Gastrocnemius medialis (tissue), 4 donors: ENCODE results near the gene BARX2. TPM values are rescaled to one million over a fixed set of nuclear protein-coding genes. Genes with fewer than 3 reads are reported as not detected.

Experiments
- ATAC-seq, 2 donors: fragments of 150-250 bp; one replicate each; pipeline ENCODE4 v1.9.1; 2016
- DNase-seq, 2 donors: peaks; one replicate each; pipeline ENCODE4 v3.0.0-alpha.2; 2019
- H3K27ac ChIP-seq, 4 donors: fragments of 200-600 bp; sonication (generic); 1 replicate in 1 of 4; 2 replicates in 3 of 4; pipeline ENCODE4 v1.5.1; 2016 to 2018; ENCODE audit warnings: mild to moderate bottlenecking in 2 of 4, moderate library complexity in 1 of 4
- H3K27me3 ChIP-seq, 3 donors: fragments of 200-600 bp; sonication (generic) in 2 of 3; 1 replicate in 1 of 3; 2 replicates in 2 of 3; pipeline versions ENCODE4 v1.5.1 to v1.6.0; 2016 to 2019; ENCODE audit warnings: mild to moderate bottlenecking in 1 of 3, moderate library complexity in 1 of 3
- H3K36me3 ChIP-seq, 2 donors: fragments of 200-600 bp; sonication (generic) in 1 of 2; one replicate each; pipeline ENCODE4 v1.5.1; 2017 to 2018
- H3K4me1 ChIP-seq, 2 donors: fragments of 200-600 bp; sonication (generic) in 1 of 2; one replicate each; pipeline ENCODE4 v1.5.1; 2016 to 2017; ENCODE audit warnings: mild to moderate bottlenecking in 2 of 2
- H3K4me3 ChIP-seq, 4 donors: fragments of 200-600 bp; sonication (generic) in 3 of 4; 1 replicate in 1 of 4; 2 replicates in 3 of 4; pipeline ENCODE4 v1.5.1; 2016 to 2019; ENCODE audit warnings: mild to moderate bottlenecking in 2 of 4
- H3K9me3 ChIP-seq, 3 donors: fragments of 200-600 bp; sonication (generic) in 2 of 3; 1 replicate in 1 of 3; 2 replicates in 2 of 3; pipeline ENCODE4 v1.5.1; 2016 to 2019
- POLR2A ChIP-seq, 2 donors: fragments of 450-650 bp; IDR thresholded peaks; one replicate each; pipeline ENCODE4 v1.6.1; 2017; ENCODE audit warnings: antibody characterized with exemption in 2 of 2, mild to moderate bottlenecking in 2 of 2, moderate library complexity in 2 of 2
- in situ Hi-C, 4 donors: fragments of 200-750 bp; cut with MboI; loops; one replicate each; pipeline versions ENCODE4 v1.15.0 to v1.8.0; 2017; ENCODE audit warnings: low sequenced_read_pairs in 4 of 4
- intact Hi-C: fragments of 100-400 bp; cut with DNase I; formaldehyde crosslinking; loops from one replicate; pipeline ENCODE4 v1.15.1; 2023; ENCODE audit warnings: low total_unique reads
- total RNA-seq, 4 donors: library from RNA; depleted of rRNA; stranded (reverse); fragments of >200 nt; gene quantifications; one replicate each; pipeline versions ENCODE4 v1.1.0 to v1.2.3, GENCODE V29; 2016
- TF ChIP-seq, protein P1 (sequence below), 5 experiments: fragments of 450-650 bp in 3 of 5; fragments of 200-600 bp in 2 of 5; sonication (generic) in 2 of 5; IDR thresholded peaks in 4 of 5; conservative IDR thresholded peaks in 1 of 5; 1 replicate in 4 of 5; 2 replicates in 1 of 5; pipeline ENCODE4 v1.5.1; 2016 to 2019; ENCODE audit warnings: antibody characterized with exemption in 5 of 5, mild to moderate bottlenecking in 3 of 5, moderate library complexity in 3 of 5

BARX2 gene
- total RNA-seq, 4 donors from 2014 or later, result 1.2 to 4.4 TPM; not detected in 2

DNA sequence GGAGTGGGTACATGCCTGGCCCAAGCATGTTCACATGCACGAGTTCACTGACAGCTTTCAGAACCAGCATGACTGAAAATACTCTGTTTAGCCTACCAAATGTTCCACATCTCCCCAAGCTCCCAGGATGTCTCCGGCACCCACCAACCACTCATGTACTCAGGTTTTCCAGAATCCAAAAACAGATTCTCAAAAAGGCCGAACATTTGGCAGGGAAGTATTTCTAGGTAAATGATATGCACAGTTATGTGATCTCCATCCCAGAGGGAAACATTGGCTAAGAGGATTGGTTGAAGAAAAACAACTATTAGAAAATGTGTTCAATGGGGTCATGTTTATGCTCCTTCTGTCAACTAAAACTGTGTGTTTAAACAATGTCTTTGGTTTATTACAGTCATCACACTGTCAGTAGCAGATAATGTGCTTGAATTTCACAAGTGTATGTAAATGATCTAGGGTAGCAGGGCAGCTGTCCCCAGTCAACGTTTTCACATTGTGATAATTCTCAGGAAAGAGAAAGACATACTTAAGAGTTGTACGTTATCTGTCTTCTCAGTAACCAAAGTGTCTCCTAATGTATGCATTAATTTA lies 52.3 kb downstream of the BARX2 start:
- no peaks in the 10 kb centered on the region for H3K4me1 ChIP-seq
- peaks cover 0 to 4% (median 0%) of the 10 kb centered on the region in 3 donors for H3K27me3 ChIP-seq
- no peaks in the 10 kb centered on the region for H3K9me3 ChIP-seq
- no peak overlapping the region for H3K4me3 ChIP-seq
- in situ Hi-C loops, result no loop called here
- H3K27ac ChIP-seq, result no peak overlapping the region
- intact Hi-C loops, result no loop called here
- TF ChIP-seq POLR2A (IDR thresholded peaks at IDR 0.05), result no peak
- TF ChIP-seq, protein P1, sequence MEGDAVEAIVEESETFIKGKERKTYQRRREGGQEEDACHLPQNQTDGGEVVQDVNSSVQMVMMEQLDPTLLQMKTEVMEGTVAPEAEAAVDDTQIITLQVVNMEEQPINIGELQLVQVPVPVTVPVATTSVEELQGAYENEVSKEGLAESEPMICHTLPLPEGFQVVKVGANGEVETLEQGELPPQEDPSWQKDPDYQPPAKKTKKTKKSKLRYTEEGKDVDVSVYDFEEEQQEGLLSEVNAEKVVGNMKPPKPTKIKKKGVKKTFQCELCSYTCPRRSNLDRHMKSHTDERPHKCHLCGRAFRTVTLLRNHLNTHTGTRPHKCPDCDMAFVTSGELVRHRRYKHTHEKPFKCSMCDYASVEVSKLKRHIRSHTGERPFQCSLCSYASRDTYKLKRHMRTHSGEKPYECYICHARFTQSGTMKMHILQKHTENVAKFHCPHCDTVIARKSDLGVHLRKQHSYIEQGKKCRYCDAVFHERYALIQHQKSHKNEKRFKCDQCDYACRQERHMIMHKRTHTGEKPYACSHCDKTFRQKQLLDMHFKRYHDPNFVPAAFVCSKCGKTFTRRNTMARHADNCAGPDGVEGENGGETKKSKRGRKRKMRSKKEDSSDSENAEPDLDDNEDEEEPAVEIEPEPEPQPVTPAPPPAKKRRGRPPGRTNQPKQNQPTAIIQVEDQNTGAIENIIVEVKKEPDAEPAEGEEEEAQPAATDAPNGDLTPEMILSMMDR (IDR thresholded peaks at IDR 0.05 in 4 of 5, conservative IDR thresholded peaks at IDR 0.05 in 1 of 5), result no peak
- ATAC-seq, result no peak
- no peak for DNase-seq
- H3K36me3 ChIP-seq, result no peaks in the 10 kb centered on the region

DNA sequence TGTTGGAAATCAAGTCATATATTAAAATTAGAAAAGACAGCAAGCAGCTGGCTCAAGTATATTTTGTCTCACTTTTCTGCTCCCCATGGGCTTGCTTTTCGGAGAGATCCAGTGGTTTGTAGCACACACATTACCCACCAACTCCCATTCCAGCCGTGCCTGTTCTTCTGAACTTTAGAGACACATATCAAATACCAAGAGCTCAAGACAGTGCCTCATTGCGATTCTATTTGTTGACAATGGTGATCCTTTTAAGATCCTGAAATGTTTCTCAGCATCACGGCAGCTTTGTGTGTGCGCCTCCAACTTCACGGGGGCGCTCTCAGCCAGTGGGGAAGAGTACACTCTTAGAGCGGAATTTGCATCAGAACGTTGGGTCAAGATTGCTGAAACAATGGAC lies 52.9 kb downstream of the BARX2 start:
- Histone ChIP-seq H3K4me3 (no peak overlapping the region), H3K27ac (no peak overlapping the region), H3K27me3 (peaks cover 0 to 4% (median 0%) of the 10 kb centered on the region in 3 donors), H3K36me3 (no peaks in the 10 kb centered on the region), H3K4me1 (no peaks in the 10 kb centered on the region), H3K9me3 (no peaks in the 10 kb centered on the region)
- TF ChIP-seq, protein P1 (IDR thresholded peaks at IDR 0.05 in 4 of 5, conservative IDR thresholded peaks at IDR 0.05 in 1 of 5), result no peak
- no peak for TF ChIP-seq POLR2A (IDR thresholded peaks at IDR 0.05)
- intact Hi-C loops, result no loop called here
- in situ Hi-C loops, result no loop called here
- no peak for DNase-seq
- ATAC-seq, result no peak

DNA sequence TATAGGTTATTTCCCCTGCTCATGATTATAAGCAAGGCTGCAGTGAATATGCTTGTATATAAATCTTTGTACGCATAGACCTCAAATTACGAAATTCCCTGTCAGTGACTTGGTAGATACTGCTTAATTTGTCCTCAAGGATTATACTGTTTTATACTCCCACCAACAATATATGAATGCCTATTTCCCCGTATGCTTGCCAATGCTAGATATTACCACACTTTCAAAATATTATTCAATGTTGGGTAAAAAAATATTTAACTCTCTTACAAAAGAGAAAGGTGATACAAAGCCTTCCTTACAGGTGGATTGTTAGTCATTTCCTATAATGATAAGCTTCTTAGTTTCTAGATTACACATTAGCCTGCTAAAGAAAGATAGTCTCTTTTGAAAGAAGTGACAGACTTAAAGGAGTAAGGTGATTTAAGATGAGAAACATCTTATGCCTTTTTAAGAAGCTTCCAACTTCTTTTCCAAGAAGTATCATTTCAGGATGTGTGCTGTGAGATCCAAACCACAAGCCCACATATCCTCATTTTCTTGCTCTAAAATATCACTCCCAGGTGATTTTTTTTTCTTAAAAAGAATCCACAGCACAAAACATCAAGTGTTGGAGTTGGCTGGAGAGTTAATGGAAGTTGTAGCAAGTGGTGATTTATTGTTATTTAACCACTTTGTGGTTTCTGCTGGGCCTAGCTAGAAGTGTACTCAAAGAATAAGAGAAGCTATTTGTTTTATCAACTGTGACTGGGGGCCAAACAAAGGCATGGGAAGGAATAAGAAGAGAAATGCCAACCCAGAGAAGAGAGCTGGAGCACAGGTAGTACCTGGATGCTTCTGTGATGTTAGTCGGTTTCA lies 59.2 kb downstream of the BARX2 start:
- Histone ChIP-seq H3K36me3 (no peaks in the 10 kb centered on the region), H3K27ac (no peak overlapping the region), H3K4me3 (no peak overlapping the region), H3K9me3 (no peaks in the 10 kb centered on the region), H3K27me3 (no peaks in the 10 kb centered on the region), H3K4me1 (no peaks in the 10 kb centered on the region)
- TF ChIP-seq, protein P1 (IDR thresholded peaks at IDR 0.05 in 4 of 5, conservative IDR thresholded peaks at IDR 0.05 in 1 of 5), result no peak
- TF ChIP-seq POLR2A (IDR thresholded peaks at IDR 0.05), result no peak
- in situ Hi-C loops (no loop called here), intact Hi-C loops (no loop called here)
- DNase-seq, result no peak
- ATAC-seq, result no peak

DNA sequence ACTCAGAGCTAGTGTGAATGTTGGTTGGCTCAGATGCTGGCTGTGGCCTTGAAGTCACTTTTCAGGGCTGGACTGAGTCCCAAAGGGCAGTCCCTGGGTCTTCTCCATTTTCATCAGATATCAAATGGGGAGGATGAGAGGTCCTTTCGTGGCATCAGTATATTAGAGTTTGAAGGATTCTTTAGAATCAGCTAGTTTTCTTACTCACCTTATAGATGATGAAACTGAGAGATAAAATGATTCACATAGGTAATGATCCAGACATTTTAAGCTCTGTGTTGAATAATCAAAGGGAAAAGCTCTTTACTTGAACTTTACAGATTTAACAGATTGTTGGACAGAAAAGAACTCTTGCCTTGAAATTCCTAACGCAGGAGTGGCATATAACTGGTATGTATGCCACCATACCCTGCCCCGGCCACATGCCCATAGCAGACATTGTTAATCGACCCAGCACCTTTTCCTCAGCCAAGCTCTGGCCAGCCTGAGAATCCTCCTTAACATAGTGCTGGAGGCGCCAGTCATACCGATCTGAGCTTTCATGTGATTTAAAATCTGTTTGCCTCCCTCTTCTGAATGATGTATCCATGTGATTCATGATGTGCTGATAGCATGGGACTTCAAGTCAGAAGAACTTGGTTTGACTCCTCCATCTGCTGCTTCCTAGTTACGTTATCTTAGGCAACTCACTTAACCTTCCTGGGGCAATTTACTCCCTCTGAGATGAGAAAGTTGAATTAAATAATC lies 60.0 kb downstream of the BARX2 start:
- H3K4me3 ChIP-seq, result no peak overlapping the region
- ATAC-seq, result no peak
- TF ChIP-seq, protein P1 (IDR thresholded peaks at IDR 0.05 in 4 of 5, conservative IDR thresholded peaks at IDR 0.05 in 1 of 5), result no peak
- no peak for TF ChIP-seq POLR2A (IDR thresholded peaks at IDR 0.05)
- no peaks in the 10 kb centered on the region for H3K27me3 ChIP-seq
- in situ Hi-C loops, result no loop called here
- H3K27ac ChIP-seq, result no peak overlapping the region
- intact Hi-C loops, result no loop called here
- no peak for DNase-seq
- H3K9me3 ChIP-seq, result no peaks in the 10 kb centered on the region
- no peaks in the 10 kb centered on the region for H3K4me1 ChIP-seq
- no peaks in the 10 kb centered on the region for H3K36me3 ChIP-seq
